GM19463 (cell line): Measurements from ENCODE around the gene PCDH15.
"Not testable (repeated sequence)": the region's sequence is repeated elsewhere in the genome, so short reads cannot be mapped to it uniquely, and the experiment has no call there.

ENCODE experiments used
- ATAC-seq: cut with Tn5 transposase; IDR thresholded peaks from one replicate; pipeline ENCODE4 v1.9.1; 2021; ENCODE audit warnings: mild to moderate bottlenecking, moderate library complexity; ENCODE audit not compliant: unreplicated experiment

Gene PCDH15

GRCh38 chr10:54402576-54402975 lies 398.5 kb downstream of the PCDH15 start:
- no peak for ATAC-seq

GRCh38 chr10:54396031-54396430 lies 405.0 kb downstream of the PCDH15 start:
- no peak for ATAC-seq

GRCh38 chr10:54394598-54394997 lies 406.4 kb downstream of the PCDH15 start:
- ATAC-seq, result not testable (repeated sequence)

DNA sequence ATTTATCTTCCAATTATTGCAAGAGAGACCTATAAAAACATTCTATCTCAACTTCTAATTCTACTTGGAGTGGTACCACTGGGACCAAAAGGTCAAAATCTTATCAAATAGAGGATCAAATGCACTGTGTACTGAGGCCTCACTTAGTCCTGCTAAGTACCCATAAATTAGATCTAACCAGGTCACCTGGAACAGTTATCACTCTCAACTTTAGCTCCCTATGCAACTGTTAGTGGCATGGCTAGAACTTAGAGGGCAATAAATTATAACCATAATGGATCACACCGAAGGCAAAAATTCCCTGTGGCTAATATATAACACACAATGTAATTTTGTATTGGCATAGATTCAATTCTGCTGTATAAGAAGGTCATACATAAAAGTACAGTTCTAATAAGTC lies 428.9 kb downstream of the PCDH15 start:
- ATAC-seq, result no peak

DNA sequence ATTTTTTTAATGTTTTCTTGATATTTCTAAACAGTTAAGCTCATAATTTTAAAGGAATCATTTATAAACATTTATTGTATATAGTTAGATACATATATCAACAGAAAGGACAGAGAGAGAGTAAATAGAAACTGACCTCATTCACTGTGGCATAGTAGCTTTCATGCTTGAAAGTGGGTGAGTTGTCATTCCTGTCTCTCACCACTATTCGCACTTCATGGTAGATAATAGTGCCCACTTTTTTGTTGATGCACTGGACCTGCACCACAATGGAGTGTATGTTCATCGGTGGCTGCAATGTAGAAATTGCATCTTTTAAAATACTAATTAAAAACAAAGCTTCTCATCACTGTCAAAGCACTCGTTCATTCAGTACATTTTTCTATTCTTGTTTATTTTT lies 432.0 kb downstream of the PCDH15 start:
- no peak for ATAC-seq

DNA sequence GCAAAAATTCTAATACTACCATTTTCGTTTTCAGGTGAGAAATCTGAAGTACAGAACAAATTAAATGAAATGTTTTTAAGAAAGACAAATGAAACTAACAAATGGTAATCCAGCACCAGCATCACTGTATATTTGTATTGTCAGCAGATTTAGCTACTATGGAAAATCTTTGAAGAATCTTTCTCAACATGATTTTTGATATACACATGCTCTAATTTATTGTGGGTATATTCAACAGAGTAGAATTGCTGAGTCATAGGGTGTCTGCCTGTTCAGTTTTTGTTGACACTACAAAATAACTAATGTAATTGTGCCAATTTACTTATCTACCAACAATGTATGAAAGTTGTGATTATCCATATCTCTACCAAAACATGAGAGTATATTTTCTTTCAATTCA lies 437.6 kb downstream of the PCDH15 start:
- ATAC-seq, result no peak

- ATAC-seq, result no peak
Observed at GRCh38 chr10:54342058-54342457, 459.0 kb downstream of the PCDH15 start.

DNA sequence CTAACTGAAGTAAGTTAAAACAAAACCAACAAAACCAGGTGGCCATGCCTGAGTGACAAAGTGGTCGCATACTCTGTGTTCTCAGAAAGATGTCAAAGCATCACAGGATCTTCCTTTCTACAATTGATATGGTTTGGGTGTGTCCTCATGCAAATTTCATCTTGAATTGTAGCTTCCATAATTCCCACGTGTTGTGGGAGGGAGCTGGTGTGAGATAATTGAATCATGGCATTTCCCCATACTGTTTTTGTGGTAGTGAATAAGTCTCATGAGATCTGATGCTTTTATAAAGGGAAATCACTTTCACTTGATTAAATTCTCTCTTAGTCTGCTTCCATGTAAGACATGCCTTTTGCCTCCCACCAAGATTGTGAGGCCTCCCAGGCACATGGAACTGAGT lies 465.7 kb downstream of the PCDH15 start:
- no peak for ATAC-seq

DNA sequence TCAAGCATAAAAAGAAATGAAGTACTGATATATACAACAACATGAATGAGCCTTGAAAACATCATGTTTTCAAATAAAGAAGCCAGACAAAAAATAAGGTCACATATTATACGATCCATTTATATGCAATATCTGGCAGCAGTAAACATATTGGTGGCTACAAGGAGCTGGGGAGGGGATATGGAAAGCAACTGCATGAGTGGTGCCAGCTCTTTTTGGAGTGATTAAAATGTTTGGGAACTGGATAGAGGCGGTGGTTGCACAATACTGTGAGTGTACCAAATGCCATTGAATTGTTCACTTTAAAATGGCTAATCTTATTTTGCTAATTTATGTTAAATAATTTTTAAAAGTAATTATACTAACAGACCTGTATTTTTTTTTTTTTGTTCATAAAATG lies 481.7 kb downstream of the PCDH15 start:
- ATAC-seq, result no peak

DNA sequence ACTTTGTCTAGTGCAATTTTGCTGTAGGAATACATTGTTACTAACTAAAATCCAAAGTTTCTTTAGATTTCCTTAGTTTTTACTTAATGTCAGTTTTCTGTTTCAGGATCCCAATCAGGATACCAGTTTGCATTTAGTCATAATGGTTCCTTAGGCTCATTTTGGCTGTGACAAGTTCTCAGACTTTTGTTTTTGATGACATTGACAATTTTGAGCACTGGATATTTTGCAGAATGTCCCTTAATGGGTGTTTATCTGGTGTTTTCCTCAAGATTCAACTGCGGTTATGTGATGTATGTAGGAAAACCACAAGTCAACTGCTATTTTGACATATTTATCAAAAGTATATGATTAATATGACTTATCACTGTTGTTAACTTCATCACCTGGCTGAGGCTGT lies 482.6 kb downstream of the PCDH15 start:
- no peak for ATAC-seq

- no peak for ATAC-seq
Observed at GRCh38 chr10:54314430-54314829, 486.6 kb downstream of the PCDH15 start.

DNA sequence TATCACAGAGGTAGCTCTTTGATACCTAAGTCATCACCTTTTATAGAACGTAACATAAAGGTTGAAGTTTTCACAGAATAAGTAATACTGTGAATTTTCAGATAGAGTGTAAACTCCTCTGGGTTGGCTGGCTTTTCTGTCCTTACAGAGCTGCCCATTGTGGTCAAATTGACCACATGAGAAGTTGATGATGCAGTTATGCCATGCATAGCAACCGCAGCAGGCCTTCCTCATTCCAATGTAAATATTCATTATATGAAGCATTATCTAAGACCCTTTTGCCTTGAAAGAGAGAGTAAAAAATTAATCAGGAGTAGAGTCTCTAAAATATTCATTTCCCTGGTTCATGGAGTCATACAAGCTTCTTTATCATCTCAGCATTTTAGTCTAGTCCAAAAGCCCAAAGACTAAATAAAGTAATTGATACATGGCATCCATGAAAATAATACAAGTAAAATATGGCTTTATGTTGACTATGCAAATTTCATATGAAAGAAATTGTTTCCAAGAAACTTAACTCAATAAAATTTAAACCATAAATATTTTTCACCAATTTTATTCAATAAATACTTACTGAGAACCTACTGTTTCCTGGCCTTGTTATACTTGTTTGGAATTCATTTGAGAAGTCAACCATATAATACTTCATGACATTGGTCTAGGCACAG lies 516.4 kb downstream of the PCDH15 start:
- no peak for ATAC-seq

DNA sequence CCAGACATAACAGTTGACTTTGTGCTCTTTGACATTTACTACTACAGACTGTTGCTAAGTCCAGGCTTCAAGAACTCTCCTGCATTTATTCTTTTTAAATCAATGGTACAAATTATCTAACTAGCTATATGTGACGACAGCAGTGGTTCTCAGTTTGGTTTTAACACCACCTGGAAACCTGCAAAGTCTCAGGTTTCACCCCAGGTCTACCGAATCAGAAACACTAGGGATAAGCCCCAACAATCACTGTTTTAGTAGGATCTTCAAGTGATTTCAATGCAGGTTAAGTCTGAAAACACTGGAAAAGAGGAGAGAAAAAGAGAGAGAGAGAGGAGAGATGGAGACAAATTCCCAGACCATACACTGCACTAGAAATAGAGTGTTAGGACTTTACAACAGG lies 519.0 kb downstream of the PCDH15 start:
- no peak for ATAC-seq

DNA sequence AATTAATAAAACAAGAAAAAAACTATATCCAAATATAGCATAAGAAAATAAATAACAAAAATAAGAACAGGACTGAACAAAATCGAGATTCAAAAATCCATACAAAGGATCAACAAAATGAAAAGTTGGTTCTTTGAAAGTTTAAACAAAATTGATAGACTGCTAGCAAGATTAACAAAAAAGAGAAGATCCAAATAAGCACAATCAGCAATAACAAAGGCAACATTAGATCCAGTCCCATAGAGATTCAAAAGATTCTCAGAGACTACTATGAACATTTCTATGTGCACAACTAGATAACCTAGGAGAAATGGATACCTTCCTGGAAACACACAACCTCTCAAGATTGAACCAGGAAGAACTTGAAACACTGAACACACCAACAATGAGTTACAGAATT lies 534.6 kb downstream of the PCDH15 start:
- ATAC-seq, result no peak

DNA sequence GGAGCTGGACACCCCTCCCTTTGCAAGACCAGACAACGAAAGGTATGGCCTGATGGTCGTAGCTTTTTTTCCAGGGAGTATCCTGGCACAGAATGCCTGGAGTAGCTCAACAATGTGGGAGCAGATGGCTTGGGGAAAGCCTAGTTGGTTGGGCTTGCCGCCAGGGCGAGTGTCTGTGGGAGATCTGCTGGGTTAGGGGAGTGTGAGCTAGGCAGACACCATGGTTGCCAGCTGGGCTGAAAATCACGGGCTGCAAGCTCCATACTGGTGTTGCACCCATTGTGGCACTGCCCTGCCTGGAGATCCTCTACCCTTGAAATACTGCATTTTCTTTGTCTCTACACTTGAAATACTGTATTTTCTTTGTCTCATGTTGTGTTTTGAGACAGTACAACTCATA lies 538.3 kb downstream of the PCDH15 start:
- ATAC-seq, result no peak

DNA sequence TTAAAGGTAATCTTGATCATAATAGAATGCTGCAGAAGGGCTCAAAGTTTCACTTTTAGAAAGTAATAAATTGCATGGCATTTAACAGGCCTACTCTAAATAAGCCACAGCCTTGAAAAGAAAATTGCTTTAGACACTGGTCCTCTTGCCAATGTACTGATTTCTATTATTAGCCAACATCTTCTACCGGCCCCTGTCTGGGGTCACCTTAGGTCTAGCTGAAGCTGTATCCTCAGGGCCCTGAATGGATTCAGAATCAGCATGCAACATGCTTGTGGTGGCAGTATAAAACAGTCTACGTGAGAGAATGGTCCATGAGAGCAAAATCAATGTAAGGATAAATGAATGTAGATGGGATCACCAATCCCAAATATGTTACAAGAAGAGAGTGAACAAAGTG lies 541.9 kb downstream of the PCDH15 start:
- no peak for ATAC-seq

GRCh38 chr10:54234832-54235231 lies 566.2 kb downstream of the PCDH15 start:
- ATAC-seq, result no peak

- ATAC-seq, result no peak
Observed at GRCh38 chr10:54203401-54203800, 597.6 kb downstream of the PCDH15 start.

GRCh38 chr10:54198051-54198450 lies 603.0 kb downstream of the PCDH15 start:
- no peak for ATAC-seq

DNA sequence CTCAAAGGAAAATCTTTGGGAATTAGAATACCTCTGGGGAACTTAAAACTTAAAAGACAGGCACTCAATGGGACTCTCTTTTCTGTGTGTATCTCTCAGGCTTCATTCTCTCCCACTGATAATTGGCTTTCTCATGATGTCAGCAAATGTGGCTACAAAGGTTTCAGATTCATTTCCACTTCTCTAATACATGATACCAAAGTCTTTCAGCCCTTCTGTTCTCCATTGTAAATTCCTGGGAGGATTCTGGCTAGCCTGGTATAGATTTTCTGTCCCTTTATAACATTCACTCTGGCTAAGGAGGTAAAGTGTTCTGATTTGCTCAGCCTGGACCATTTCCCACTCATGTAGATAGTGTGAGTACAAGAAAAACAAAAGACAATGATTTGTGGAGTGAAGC lies 606.2 kb downstream of the PCDH15 start:
- no peak for ATAC-seq

- ATAC-seq, result no peak
Observed at GRCh38 chr10:54159924-54160323, 641.1 kb downstream of the PCDH15 start.

GRCh38 chr10:54148508-54148907 lies 652.5 kb downstream of the PCDH15 start:
- ATAC-seq, result no peak

DNA sequence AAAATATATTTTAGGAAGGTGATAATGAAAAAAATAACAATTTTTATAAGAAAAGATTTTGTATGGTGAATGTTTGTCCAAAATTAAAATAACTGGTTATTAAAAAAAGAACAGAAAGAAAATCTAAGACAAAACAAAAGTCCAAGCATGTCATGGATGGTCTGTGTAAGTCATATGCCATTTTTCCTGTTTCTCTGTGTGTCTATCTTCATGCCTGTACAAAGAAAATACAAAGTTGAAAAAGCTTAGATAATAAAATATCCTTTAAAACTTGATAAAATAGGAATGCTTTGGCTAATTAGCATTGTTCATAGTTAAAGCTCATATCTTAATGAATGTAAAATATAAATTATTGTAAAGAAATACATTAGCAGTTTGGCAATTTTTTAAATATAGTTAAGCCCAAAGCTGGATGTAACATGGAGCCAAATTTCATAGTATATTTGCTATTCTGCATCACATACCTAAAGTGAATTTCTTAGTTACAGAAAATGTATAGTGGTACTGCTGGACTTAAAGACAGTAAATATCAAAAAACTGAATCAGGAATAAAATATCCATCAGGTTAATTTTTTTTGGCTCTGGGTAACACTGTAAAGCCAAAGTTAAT lies 661.1 kb downstream of the PCDH15 start:
- no peak for ATAC-seq
